Natural killer cell (primary cell): Measurements from ENCODE around the gene LMNTD1. TPM values are rescaled to one million over a fixed set of nuclear protein-coding genes. Genes with fewer than 3 reads are reported as not detected.
"Not testable (repeated sequence)": the region's sequence is repeated elsewhere in the genome, so short reads cannot be mapped to it uniquely, and the experiment has no call there.

ENCODE experiments used
- ATAC-seq, 3 donors: fragments of 150-1000 bp in 2 of 3; fragments of 200-7000 bp in 1 of 3; cut with Tn5 transposase; 1 replicate in 1 of 3; 2 replicates in 2 of 3; pipeline ENCODE4 v1.10.0; 2021; ENCODE audit warnings: mild to moderate bottlenecking in 2 of 3, moderate library complexity in 2 of 3
- DNase-seq, 2 donors: peaks; one replicate each; pipeline versions ENCODE4 v3.0.0 to v3.0.0-alpha.2; 2013 to 2021; ENCODE audit warnings: mixed read lengths in 1 of 2
- H3K27ac ChIP-seq: one replicate; pipeline ENCODE4 v1.5.1; 2013; ENCODE audit warnings: mild to moderate bottlenecking, low read length
- H3K27me3 ChIP-seq: one replicate; pipeline ENCODE4 v1.6.1; 2013; ENCODE audit warnings: low read length; ENCODE audit not compliant: control insufficient read depth, insufficient read depth
- H3K36me3 ChIP-seq: one replicate; pipeline ENCODE4 v1.6.1; 2013; ENCODE audit warnings: low read length; ENCODE audit not compliant: control insufficient read depth, insufficient read depth
- H3K4me1 ChIP-seq: one replicate; pipeline ENCODE4 v1.6.1; 2013; ENCODE audit warnings: low read length; ENCODE audit not compliant: control insufficient read depth, insufficient read depth
- H3K4me3 ChIP-seq: one replicate; pipeline ENCODE4 v1.5.1; 2013; ENCODE audit warnings: low read length
- H3K9me3 ChIP-seq: one replicate; pipeline ENCODE4 v1.6.1; 2013; ENCODE audit warnings: low read length; ENCODE audit not compliant: control insufficient read depth, insufficient read depth
- H3K27ac Mint-ChIP-seq, 2 donors: one replicate each; pipeline ENCODE4 v1.8.0; 2022; ENCODE audit warnings: mild to moderate bottlenecking in 2 of 2, mixed read lengths in 2 of 2, moderate library complexity in 1 of 2
- H3K27me3 Mint-ChIP-seq, 2 donors: one replicate each; pipeline ENCODE4 v1.8.0; 2022; ENCODE audit warnings: low read depth in 2 of 2, mixed read lengths in 2 of 2
- H3K36me3 Mint-ChIP-seq: one replicate; pipeline ENCODE4 v1.8.0; 2022; ENCODE audit warnings: mixed read lengths
- H3K4me1 Mint-ChIP-seq, 2 donors: one replicate each; pipeline ENCODE4 v1.8.0; 2022; ENCODE audit warnings: mixed read lengths in 2 of 2
- H3K4me3 Mint-ChIP-seq: one replicate; pipeline ENCODE4 v1.8.0; 2022; ENCODE audit warnings: mild to moderate bottlenecking, moderate library complexity, mixed read lengths
- H3K9me3 Mint-ChIP-seq, 2 donors: one replicate each; pipeline ENCODE4 v1.8.0; 2022; ENCODE audit warnings: mixed read lengths in 2 of 2
- WGBS: methylation state at CpG from one replicate; pipeline ENCODE4 v1.1.7; 2013; ENCODE audit warnings: missing lambda C conversion rate; ENCODE audit not compliant: insufficient coverage; 5-methylcytosine and 5-hydroxymethylcytosine counted together
- intact Hi-C: fragments of 100-400 bp; cut with micrococcal nuclease; formaldehyde crosslinking; loops from one replicate; pipeline ENCODE4 v1.14.2; 2022
- total RNA-seq, 4 donors: library from RNA; stranded (reverse); fragments of 120-200 nt in 1 of 4; gene quantifications; one replicate each; pipeline versions ENCODE4 v1.2.3 to v1.2.4, GENCODE V29; 2013 to 2022
- TF ChIP-seq, protein P1 (sequence below): fragments of 200-600 bp; IDR thresholded peaks from one replicate; pipeline ENCODE4 v1.8.0; 2022; ENCODE audit warnings: antibody characterized with exemption

The LMNTD1 gene
- total RNA-seq, 3 donors from 2014 or later (not counting 1 experiment from before 2014, with no cell fraction given): not detected

DNA sequence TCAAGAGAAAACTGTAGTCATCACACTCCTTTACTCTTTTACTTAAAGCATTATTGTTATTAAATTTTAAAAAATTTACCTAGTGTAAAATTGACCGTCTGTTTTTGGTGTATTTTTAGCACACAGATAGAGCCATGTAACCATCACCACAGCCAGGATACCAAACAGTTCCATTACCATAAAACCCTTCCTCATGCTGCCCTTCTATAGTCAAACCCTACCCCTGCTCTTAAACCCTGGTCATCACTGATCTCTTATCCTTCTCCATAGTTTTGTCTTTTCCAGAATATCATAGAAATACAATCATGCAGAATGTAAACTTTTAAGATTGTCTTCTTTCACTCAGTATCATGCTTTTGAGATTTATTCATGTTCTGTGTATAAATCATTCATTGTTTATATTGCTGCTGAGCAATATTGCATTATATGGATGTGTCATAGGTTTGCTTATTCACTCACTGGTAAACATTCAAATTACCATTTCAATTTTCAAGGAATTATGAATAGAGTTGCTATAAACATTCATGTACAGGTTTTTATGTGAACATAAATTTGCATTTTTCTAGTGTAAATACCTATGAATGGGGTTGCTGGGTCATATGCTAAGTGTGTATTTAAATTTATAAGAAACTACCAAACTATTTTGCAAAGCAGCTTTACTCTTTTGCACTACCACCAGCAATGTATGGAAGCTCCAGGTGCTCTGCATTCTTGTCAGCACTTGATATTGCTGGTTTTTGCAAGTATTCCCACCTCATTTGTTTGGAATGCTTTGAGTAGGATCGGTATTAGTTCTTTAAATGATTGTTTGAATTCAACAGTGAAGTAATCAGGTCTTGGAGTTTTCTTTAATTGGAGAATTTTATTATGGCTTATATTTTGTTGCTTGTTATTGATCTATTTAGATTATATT, 125.5 kb downstream of the LMNTD1 start:
- Histone ChIP-seq H3K4me1 (no peaks in the 10 kb centered on the region), H3K27me3 (no peaks in the 10 kb centered on the region), H3K36me3 (no peaks in the 10 kb centered on the region), H3K27ac (no peak overlapping the region), H3K9me3 (no peaks in the 10 kb centered on the region), H3K4me3 (no peak overlapping the region)
- peaks cover 0 to 3% of the 10 kb centered on the region in 2 donors for H3K27me3 Mint-ChIP-seq
- H3K27ac Mint-ChIP-seq: no peak overlapping the region
- H3K4me1 Mint-ChIP-seq: peaks cover 14 to 16% of the 10 kb centered on the region in 2 donors
- TF ChIP-seq, protein P1, sequence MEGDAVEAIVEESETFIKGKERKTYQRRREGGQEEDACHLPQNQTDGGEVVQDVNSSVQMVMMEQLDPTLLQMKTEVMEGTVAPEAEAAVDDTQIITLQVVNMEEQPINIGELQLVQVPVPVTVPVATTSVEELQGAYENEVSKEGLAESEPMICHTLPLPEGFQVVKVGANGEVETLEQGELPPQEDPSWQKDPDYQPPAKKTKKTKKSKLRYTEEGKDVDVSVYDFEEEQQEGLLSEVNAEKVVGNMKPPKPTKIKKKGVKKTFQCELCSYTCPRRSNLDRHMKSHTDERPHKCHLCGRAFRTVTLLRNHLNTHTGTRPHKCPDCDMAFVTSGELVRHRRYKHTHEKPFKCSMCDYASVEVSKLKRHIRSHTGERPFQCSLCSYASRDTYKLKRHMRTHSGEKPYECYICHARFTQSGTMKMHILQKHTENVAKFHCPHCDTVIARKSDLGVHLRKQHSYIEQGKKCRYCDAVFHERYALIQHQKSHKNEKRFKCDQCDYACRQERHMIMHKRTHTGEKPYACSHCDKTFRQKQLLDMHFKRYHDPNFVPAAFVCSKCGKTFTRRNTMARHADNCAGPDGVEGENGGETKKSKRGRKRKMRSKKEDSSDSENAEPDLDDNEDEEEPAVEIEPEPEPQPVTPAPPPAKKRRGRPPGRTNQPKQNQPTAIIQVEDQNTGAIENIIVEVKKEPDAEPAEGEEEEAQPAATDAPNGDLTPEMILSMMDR: no peak
- no peaks in the 10 kb centered on the region for H3K9me3 Mint-ChIP-seq
- H3K4me3 Mint-ChIP-seq: no peak overlapping the region
- H3K36me3 Mint-ChIP-seq: no peaks in the 10 kb centered on the region
- WGBS: 100% methylated on average over 2 of the region's 2 CpGs
- no peak for DNase-seq
- no peak for ATAC-seq
- intact Hi-C loops: no loop called here

DNA sequence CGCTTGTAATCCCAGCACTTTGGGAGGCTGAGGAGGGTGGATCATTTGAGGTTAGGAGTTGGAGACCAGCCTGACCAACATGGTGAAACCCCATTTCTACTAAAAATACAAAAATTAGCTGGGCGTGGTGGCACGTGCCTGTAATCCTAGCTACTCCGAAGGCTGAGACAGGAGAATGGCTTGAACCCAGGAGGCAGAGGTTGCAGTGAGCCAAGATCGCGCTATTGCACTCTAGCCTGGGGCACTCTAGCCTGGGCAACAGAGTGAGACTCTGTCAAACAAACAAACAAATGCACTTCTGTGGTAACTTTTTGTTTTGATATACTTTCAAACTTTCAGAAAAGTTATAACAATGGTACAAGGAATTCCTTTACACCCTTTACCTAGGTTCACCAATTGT, 126.3 kb downstream of the LMNTD1 start:
- H3K9me3 ChIP-seq, DNase-seq, H3K27me3 ChIP-seq, H3K4me3 ChIP-seq, intact Hi-C loops, H3K4me1 ChIP-seq, H3K36me3 ChIP-seq, H3K9me3 Mint-ChIP-seq, ATAC-seq, H3K27ac Mint-ChIP-seq, H3K27me3 Mint-ChIP-seq, H3K4me3 Mint-ChIP-seq, H3K27ac ChIP-seq, H3K36me3 Mint-ChIP-seq: not testable (repeated sequence)
- WGBS: 90% methylated on average over 6 of the region's 6 CpGs
- peaks cover 14 to 16% of the 10 kb centered on the region in 2 donors for H3K4me1 Mint-ChIP-seq
